Measurements from ENCODE around the gene KLHL30.

KLHL30 gene

GRCh38 chr2:238146884-238147544, 8.5 kb downstream of the KLHL30 start:
- no peak for DNase-seq (ENCODE audit: low read depth)

GRCh38 chr2:238148981-238149380, 10.5 kb downstream of the KLHL30 start:
- no peak for DNase-seq (ENCODE audit: low read depth)

GRCh38 chr2:238149841-238150572, 11.5 kb downstream of the KLHL30 start:
- no peak for DNase-seq (ENCODE audit: low read depth)

GRCh38 chr2:238150686-238151085, 12.2 kb downstream of the KLHL30 start:
- DNase-seq (ENCODE audit: low read depth): no peak

- DNase-seq (ENCODE audit: low read depth): no peak
These were observed 12.7 kb downstream of the KLHL30 start for GRCh38 chr2:238151205-238151604.

GRCh38 chr2:238151628-238152235, 13.3 kb downstream of the KLHL30 start:
- DNase-seq (ENCODE audit: low read depth): no peak

- no peak for DNase-seq (ENCODE audit: low read depth)
These were observed 14.6 kb downstream of the KLHL30 start for GRCh38 chr2:238152771-238153688.

GRCh38 chr2:238154570-238154969, 16.1 kb downstream of the KLHL30 start:
- DNase-seq (ENCODE audit: low read depth): no peak

GRCh38 chr2:238155051-238155760, 16.7 kb downstream of the KLHL30 start:
- peak; percentile 71 for DNase-seq (ENCODE audit: low read depth)

GRCh38 chr2:238155761-238156694, 17.6 kb downstream of the KLHL30 start:
- no peak for DNase-seq (ENCODE audit: low read depth)

GRCh38 chr2:238157506-238158017, 19.1 kb downstream of the KLHL30 start:
- no peak for DNase-seq (ENCODE audit: low read depth)

- no peak for DNase-seq (ENCODE audit: low read depth)
These were observed 19.6 kb downstream of the KLHL30 start for GRCh38 chr2:238158018-238158508.

- DNase-seq (ENCODE audit: low read depth): no peak
These were observed 20.1 kb downstream of the KLHL30 start, which contains the start of gene ERFE for GRCh38 chr2:238158509-238159070. Gene ERFE (plus strand): TSS chr2:238158970. CDS start chr2:238159008, 38 bp downstream.

- no peak for DNase-seq (ENCODE audit: low read depth)
These were observed 20.6 kb downstream of the KLHL30 start for GRCh38 chr2:238159071-238159539.

- DNase-seq (ENCODE audit: low read depth): no peak
These were observed 21.3 kb downstream of the KLHL30 start for GRCh38 chr2:238159661-238160205.

- no peak for DNase-seq (ENCODE audit: low read depth)
These were observed 22.0 kb downstream of the KLHL30 start for GRCh38 chr2:238160206-238161129.

- DNase-seq (ENCODE audit: low read depth): no peak
These were observed 23.0 kb downstream of the KLHL30 start for GRCh38 chr2:238161291-238162051.
